Ovary (tissue), 9 donors: ENCODE results near the gene TMEM131. TPM values are rescaled to one million over a fixed set of nuclear protein-coding genes. Genes with fewer than 3 reads are reported as not detected.
"Not testable (repeated sequence)": the region's sequence is repeated elsewhere in the genome, so short reads cannot be mapped to it uniquely, and the experiment has no call there.

Source experiments
- DNase-seq, 5 donors: peaks; one replicate each; pipeline ENCODE4 v3.0.0-alpha.2; 2019 to 2020
- H3K27ac ChIP-seq, 2 donors: fragments of 200-600 bp; one replicate each; pipeline versions ENCODE4 v1.5.1 to v1.8.0; 2019 to 2022
- H3K27me3 ChIP-seq: fragments of 200-600 bp; one replicate; pipeline ENCODE4 v1.8.0; 2022
- H3K36me3 ChIP-seq: fragments of 200-600 bp; sonication (generic); one replicate; pipeline ENCODE4 v1.5.1; 2019
- H3K4me1 ChIP-seq: one replicate; pipeline ENCODE4 v1.8.1; 2013; ENCODE audit warnings: mild to moderate bottlenecking, moderate library complexity; ENCODE audit not compliant: insufficient read depth
- H3K4me3 ChIP-seq: fragments of 200-600 bp; sonication (generic); one replicate; pipeline ENCODE4 v1.5.1; 2017
- H3K9me3 ChIP-seq, 2 donors: fragments of 200-600 bp in 1 of 2; sonication (generic) in 1 of 2; one replicate each; pipeline versions ENCODE4 v1.5.1 to v1.8.1; 2013 to 2019; ENCODE audit warnings: mild to moderate bottlenecking in 1 of 2, moderate library complexity in 1 of 2
- CTCF ChIP-seq, 3 donors: fragments of 450-650 bp in 2 of 3; fragments of 200-600 bp in 1 of 3; IDR thresholded peaks; one replicate each; pipeline versions ENCODE4 v1.5.1 to v1.8.0; 2016 to 2022; ENCODE audit warnings: antibody characterized with exemption in 3 of 3, mild to moderate bottlenecking in 1 of 3
- EP300 ChIP-seq: sonication (generic); formaldehyde crosslinking; IDR thresholded peaks from one replicate; pipeline ENCODE4 v1.6.1; 2017; ENCODE audit warnings: antibody characterized with exemption
- POLR2A ChIP-seq: fragments of 450-650 bp; IDR thresholded peaks from one replicate; pipeline ENCODE4 v1.6.1; 2017; ENCODE audit warnings: antibody characterized with exemption, mild to moderate bottlenecking, moderate library complexity
- WGBS, 3 donors: extraction: QIAGEN DNeasy Blood & Tissue Kit in 1 of 3; methylation state at CpG; one replicate each; pipeline versions ENCODE4 v1.1.5 to v1.1.7; 2013 to 2017; 5-methylcytosine and 5-hydroxymethylcytosine counted together
- intact Hi-C, 4 donors: fragments of 100-400 bp; cut with DNase I; formaldehyde crosslinking; loops; one replicate each; pipeline versions ENCODE4 v1.11.0 to v1.15.1; 2022 to 2023
- polyA plus RNA-seq, 2 donors: library from polyadenylated mRNA; stranded (reverse); fragments of 200-250 nt in 1 of 2; fragments of 350-450 nt in 1 of 2; fragmentation: Illumina TruSeq in 1 of 2; extraction: RNeasy Lipid Tissue Mini Kit (QIAGEN cat#74804) in 1 of 2; gene quantifications; one replicate each; pipeline ENCODE4 v1.2.3, GENCODE V29; 2013 to 2014
- total RNA-seq, 7 donors: library from RNA; depleted of rRNA in 2 of 7; stranded (reverse); fragments of >200 nt in 2 of 7; fragmentation: NEBNext Ultra II Directional in 3 of 7; extraction: Animal tissue kit (Norgen Biotek cat#: 25700) in 3 of 7; gene quantifications; one replicate each; pipeline versions ENCODE4 v1.1.0 to v1.2.4, GENCODE V29; 2016 to 2023
- donor health status: DM: no; HTN: no; CAD: no; lungs with moderate emphysema.
- donor health status: DM: no; HTN: no; CAD: no.
- donor health status: Bipolar disorder and iron deficiency.
- donor health status: DM: yes; HTN: yes; CAD: no.
- donor health status: DM: no; HTN: no; CAD: no.
- donor health status: DM: yes; HTN: yes; CAD: no.

TMEM131 gene
- total and polyA plus RNA-seq, 9 donors, result 16.1 to 44.0 (median 38.4) TPM

DNA sequence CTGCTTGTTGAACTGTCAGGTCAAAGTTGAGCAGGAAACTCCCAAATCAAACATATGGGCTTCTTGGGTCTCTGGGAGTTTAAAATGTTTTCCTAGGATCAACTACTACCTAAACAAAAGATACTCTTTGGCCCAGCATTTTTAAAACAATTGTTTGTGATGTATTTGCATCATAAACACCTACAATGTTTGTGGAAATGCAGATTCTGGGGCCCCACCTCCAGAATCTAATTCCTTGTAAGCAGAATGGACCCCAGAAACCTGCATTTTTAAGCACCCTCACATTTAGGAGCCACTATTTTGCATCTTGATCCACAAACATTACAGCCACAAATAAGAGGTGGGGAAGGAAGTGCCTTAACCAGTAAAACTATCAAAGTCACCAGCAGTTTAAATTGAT, 104.1 kb downstream of the TMEM131 start:
- H3K27me3 ChIP-seq, result no peaks in the 10 kb centered on the region
- no peak for TF ChIP-seq EP300
- TF ChIP-seq POLR2A, result no peak
- TF ChIP-seq CTCF (IDR thresholded peaks at IDR 0.05), result no peak
- H3K4me3 ChIP-seq, result no peak overlapping the region

DNA sequence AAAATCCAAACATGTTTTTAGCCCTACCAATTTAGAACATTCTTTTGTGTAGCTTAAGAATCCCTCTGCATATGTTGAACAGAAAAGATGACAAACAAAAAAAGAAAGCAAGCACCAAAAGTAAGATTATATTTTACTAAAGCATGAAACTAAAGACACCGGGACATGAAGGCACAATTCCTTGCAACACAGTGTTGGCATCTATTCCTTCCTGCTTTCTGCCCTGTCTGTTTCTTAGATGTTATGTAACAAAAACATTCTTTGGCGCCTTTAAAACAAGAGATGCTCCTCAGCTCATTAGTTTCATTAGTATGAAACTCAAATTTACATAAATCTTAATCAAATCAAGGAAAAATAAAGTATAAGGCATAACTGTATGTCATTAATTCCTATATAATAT, 106.6 kb downstream of the TMEM131 start:
- Histone ChIP-seq H3K27ac (no peak overlapping the region), H3K9me3 (peaks cover 0 to 6% of the 10 kb centered on the region in 2 donors), H3K4me1 (no peaks in the 10 kb centered on the region), H3K27me3 (no peaks in the 10 kb centered on the region), H3K36me3 (no peaks in the 10 kb centered on the region), H3K4me3 (no peak overlapping the region)
- intact Hi-C loops, result no loop called here
- no peak for TF ChIP-seq CTCF (IDR thresholded peaks at IDR 0.05)
- no peak for DNase-seq
- 61 to 77% (median 67%) methylated on average over 2 of the region's 2 CpGs for whole genome bisulfite sequencing, 3 donors

More for the DNA sequence above, 104.1 kb downstream of the TMEM131 start:
- Histone ChIP-seq H3K27ac (no peak overlapping the region), H3K9me3 (peaks cover 0 to 6% of the 10 kb centered on the region in 2 donors), H3K4me1 (no peaks in the 10 kb centered on the region), H3K36me3 (no peaks in the 10 kb centered on the region)
- DNase-seq, result no peak
- intact Hi-C loops, result no loop called here

GRCh38 chr2:97885841-97886240, 109.9 kb downstream of the TMEM131 start:
- H3K4me1 ChIP-seq, result no peaks in the 10 kb centered on the region
- peaks cover 0 to 6% of the 10 kb centered on the region in 2 donors for H3K9me3 ChIP-seq
- H3K27ac ChIP-seq, result no peak overlapping the region
- no peak overlapping the region for H3K4me3 ChIP-seq
- H3K36me3 ChIP-seq, result no peaks in the 10 kb centered on the region
- no peak for TF ChIP-seq EP300
- TF ChIP-seq CTCF (IDR thresholded peaks at IDR 0.05), result no peak
- TF ChIP-seq POLR2A, result no peak
- H3K27me3 ChIP-seq, result no peaks in the 10 kb centered on the region
- intact Hi-C loops, result no loop called here
- DNase-seq, result no peak

- intact Hi-C loops, result no loop called here
- no peak for DNase-seq
- Histone ChIP-seq H3K9me3 (no peaks in the 10 kb centered on the region), H3K36me3 (no peaks in the 10 kb centered on the region), H3K27ac (no peak overlapping the region), H3K4me3 (no peak overlapping the region), H3K4me1 (no peaks in the 10 kb centered on the region), H3K27me3 (no peaks in the 10 kb centered on the region)
- 37 to 53% (median 50%) methylated on average over 2 of the region's 2 CpGs for WGBS, 3 donors
- TF ChIP-seq POLR2A, result no peak
- TF ChIP-seq EP300, result no peak
- no peak for TF ChIP-seq CTCF (IDR thresholded peaks at IDR 0.05)
Observed at GRCh38 chr2:97880334-97880733, 115.4 kb downstream of the TMEM131 start.

- intact Hi-C loops, result no loop called here
- WGBS, 3 donors, result 95 to 98% (median 97%) methylated on average over 3 of the region's 3 CpGs
- H3K9me3 ChIP-seq, result no peaks in the 10 kb centered on the region
- no peak overlapping the region for H3K27ac ChIP-seq
- no peaks in the 10 kb centered on the region for H3K4me1 ChIP-seq
- TF ChIP-seq POLR2A (no peak), EP300 (no peak), CTCF (IDR thresholded peaks at IDR 0.05) (no peak)
- H3K36me3 ChIP-seq, result no peaks in the 10 kb centered on the region
- H3K4me3 ChIP-seq, result no peak overlapping the region
- DNase-seq, result no peak
- no peaks in the 10 kb centered on the region for H3K27me3 ChIP-seq
Observed at GRCh38 chr2:97878865-97879264, 116.9 kb downstream of the TMEM131 start.

DNA sequence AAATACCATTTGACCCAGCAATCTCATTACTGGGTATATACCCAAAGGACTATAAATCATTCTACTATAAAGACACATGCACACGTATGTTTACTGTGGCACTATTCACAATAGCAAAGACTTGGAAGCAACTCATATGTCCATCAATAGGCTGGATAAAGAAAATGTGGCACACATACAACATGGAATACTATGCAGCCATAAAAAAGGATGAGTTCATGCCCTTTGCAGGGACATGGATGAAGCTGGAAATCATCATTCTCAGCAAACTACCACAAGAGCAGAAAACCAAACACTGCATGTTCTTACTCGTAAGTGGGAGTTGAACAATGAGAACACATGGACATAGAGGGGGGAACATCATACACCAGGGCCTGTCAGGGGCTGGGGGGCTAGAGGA, 117.4 kb downstream of the TMEM131 start:
- H3K36me3 ChIP-seq, H3K9me3 ChIP-seq, H3K27me3 ChIP-seq, H3K27ac ChIP-seq, H3K4me1 ChIP-seq, intact Hi-C loops, H3K4me3 ChIP-seq, DNase-seq: not testable (repeated sequence)
- 96 to 100% (median 99%) methylated on average over 2 of the region's 2 CpGs for WGBS, 3 donors
